ENCODE results near the gene EGLN3.
"Not testable (repeated sequence)": the region's sequence is repeated elsewhere in the genome, so short reads cannot be mapped to it uniquely, and the experiment has no call there.

EGLN3 gene

DNA sequence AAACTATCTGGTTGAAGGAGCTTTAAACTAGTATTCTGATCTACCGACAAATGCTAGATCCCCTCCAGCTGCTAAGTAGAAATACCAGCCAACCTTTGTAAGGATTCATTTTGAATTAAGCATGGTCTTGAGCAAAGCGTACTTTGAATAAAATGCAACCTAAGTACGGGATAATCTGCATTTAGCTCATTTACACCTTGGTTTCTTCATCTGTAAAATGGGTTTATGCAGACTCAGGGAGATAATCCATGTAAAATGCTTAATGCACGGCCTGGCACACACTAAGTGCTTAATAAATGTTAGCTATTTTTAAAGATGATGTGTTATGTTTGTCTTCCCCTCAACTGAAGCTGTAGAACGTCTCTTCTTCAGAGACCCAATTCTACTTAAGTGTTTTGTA lies 15.9 kb downstream of the EGLN3 start:
- DNase-seq: no peak

DNA sequence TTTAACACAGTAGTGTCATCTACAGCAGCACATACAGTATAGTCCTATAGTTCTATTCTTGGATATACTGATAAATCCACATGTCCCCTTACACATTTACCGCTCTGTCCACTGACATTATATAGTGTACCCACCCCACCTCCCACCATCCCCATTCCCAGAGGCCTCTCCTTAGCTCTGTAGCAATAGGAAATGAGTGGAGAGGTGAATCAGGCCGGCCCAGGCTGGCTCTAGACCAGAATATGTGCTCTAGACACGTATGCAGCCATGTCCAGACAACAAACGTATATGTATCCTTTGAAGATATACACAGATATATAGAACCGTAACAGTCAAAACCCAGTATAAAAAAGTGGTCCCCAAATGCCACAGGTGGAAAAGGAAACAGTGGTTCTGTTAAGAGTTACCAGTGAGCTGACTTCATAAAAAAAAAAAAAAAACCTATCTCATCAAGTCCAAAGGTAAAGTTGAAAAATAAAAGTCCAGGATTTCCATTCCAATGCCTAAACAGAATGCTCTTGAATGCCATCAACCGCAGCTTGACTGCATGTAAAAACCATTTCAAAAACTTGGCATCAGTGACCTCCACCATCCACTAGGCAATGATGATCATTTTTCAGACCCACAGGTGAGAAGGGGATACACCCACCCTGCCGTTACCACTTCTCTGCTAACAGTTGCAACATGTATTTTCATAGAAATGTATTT lies 16.7 kb downstream of the EGLN3 start:
- no peak for DNase-seq

DNA sequence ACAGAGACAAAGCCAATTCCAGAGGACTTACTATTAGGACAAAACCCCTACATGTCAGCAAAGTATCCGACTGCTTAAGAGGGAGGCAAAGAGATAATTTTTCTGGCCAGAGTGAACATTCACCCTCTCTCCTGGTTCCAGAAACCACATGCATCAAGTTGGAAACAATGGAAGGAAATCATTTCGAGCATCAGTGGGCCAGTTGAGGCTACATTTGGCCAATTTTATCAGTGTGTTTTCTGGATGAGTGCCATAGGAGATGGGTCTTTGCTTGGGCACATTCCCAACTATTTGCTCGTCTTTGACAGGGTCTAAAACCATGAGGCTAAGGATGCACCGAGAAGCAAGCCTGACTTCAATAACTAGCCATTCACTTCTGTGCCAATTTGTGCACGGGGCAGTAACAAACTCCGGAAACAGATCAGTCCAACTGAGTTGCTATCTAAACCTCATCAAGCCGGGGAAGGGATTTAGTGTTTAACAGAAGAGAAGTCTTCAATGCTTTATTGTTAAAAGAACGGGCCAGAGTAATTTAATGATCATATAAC lies 17.4 kb downstream of the EGLN3 start:
- DNase-seq: no peak

DNA sequence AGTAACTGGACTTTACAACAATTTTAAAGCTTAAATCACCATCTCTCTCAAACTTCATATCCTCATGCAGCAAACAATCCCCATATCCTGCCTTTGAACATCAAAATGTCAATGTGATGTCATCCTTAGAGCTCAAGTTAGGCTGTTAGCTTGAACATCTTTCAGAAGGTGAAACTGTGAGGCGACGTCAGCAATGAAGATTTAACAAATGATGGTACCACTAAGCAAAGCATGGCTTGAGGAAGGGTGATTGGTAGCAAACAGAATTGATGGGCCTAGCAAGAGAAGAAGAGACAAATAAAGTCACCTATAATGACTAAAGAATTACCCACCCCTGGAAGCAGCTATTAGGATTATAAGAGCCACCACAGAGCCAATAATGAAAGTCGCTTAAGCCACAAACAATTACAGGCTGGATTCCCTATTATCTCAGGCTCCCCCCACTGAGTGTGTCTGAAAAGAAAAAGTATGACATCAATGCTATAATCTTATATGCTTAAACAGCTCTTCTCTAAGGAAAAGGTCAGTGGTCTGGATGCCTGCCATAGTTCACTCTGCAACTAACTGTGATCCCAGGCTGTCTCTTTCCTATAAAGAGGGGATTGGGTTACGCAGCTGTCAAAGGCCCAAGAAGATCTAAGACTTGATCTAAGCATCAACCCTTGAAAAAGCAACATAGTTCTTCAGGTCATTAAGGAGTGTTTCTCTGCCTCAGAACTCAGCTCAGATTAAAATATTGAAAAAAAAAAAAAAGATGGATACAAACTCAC lies 18.1 kb downstream of the EGLN3 start:
- peak in 1 of 3 experiments; percentile 63 for DNase-seq

DNA sequence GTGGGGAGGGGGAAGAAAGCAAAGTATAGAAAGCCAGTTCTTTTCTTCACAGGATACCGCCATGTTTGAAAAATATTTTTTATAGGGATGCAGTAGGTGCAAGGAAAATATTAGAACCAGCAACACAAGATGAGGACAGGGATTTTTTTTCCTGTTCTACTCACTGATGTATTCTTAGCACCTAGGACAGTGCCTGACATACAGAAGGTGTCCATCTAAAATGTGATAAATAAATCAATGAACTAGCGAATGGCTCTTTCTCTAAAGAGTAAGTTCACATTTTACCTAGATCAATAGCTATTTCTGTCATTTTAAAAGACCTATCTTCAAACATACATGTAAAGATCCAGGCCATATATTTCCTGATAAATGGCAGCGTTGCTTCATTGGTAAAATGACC lies 18.8 kb downstream of the EGLN3 start:
- no peak for DNase-seq

DNA sequence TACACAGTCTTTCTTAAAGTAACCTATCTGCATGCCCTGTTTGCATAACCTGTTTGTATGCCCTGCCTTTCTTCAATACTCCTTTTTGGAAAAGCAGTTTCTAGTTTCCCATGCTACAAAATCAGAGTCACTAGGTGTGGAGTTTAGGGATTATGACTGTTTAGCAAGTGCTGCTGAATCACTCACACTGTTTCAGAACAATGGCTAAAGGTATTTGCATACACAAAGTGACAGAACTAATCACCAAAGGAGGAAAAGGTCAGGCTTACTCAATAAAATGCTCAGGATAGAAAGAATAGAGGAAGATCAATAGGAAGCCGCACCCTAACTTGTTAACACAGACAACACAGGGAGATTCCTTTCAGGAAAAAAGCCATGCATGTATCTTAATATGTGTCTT lies 19.4 kb downstream of the EGLN3 start:
- no peak for DNase-seq

DNA sequence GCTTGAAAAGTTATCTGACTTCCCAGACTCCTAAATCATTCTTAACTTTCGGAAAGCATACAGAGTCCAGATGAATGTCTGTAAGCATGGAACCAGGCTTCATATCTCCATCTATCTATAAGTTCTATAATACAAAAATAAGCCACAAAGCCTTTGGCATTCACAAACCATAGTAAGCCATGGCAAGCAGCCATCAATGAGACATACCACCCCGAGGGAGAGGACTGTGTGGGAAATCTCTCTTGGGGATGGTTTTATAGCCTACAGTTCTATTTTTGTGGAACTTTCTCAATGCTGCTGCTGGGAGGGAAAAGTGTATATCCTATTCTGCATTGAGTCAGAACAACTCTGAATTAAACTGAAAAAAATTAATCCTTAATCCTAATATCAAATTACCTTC lies 20.4 kb downstream of the EGLN3 start:
- DNase-seq: no peak

DNA sequence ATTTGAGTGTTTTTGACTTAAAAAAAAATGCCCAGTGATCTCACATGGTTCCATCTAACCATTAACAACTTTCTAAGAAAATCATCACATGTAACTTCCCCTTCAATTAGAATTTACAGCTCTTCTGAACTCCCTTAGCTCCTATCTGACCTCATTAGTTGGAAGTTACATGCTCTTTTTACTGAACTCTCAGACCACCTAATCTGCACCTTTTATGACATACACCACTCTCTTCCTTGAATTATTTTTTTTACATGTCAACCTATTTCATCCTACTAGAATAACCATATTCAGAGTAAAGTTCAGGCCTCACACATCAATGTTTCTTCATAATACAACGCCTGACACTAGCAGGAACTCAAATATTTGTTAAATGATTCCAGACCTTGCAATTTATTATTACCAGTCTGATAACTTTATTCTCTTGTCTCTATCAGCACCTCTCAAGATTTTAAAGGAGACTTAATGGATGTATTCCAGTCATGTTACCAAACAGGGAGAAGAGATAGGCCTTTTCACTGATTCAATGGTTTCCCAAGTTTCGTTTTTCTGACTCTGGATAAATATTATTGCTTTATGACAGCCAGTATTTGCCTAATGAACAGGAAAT lies 21.0 kb downstream of the EGLN3 start:
- no peak for DNase-seq

DNA sequence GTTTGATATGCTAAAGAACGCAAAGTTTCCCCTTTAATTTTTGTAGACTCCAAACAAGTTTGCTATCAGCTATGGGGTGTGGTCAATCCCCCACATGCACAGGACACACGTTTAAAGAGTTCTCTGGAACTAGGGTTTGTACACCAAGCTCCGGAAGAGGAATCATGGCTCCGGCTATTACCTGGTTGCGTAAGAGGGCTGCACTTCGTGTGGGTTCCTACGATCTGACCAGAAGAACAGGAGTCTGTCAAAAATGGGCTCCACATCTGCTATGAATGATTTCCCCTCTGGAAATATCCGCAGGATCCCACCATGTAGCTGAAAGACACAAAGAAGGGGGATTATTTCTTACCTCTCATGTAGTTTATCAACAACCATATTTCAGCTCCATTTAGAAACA lies 22.0 kb downstream of the EGLN3 start:
- no peak for DNase-seq

DNA sequence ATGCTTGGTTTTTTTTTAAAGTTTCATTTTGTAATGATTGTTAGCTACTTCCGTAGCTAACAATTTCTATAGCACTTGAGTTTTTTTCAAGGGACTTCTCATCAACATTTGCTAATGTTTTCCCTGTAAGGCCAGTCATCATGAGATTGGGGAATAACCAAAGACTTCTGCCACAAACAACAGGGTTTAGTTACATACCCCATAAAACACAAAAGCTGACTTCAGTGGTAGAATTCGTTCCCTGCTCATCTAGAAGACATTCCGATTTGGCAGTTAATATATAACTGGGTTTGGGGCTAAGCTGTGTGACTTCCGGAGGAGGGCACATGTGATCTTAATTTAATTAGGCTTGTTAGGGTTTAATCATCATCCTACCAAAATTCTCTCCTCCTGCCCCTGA lies 22.9 kb downstream of the EGLN3 start:
- no peak for DNase-seq

DNA sequence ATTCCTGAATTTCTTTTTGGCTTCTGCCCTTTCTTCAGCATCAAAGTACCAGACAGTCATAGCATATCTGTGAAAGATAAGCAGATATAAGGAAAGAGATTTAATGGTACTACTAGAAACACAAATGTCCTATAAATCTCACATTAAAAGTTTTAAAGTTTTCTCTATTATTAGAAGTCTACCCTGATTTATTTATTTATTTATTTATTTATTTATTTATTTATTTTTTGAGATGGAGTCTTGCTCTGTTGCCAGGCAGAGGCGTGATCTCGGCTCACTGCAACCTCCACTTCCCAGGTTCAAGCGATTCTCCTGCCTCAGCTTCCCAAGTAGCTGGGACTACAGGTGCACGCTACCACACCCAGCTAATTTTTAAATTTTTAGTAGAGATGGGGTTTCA lies 23.9 kb downstream of the EGLN3 start:
- DNase-seq: not testable (repeated sequence)

DNA sequence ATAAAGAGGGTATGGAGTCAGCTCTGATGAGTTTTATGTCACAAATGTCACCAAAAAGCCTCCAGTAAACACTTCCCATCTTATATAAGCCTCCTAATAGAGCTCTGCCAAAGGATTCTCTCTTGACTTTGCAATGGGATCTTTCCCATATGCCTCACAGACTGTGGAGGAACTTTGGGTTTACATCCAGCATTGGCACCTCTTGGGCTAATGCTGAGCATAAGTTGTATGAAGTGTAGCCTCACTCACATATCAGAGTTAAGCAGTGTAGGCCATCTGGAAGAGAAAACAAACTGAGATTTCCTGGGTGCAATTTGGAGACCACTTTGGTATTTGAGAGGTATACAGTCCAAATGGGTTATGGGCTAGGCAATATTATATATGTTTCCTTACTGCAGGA lies 24.9 kb downstream of the EGLN3 start:
- DNase-seq: no peak

DNA sequence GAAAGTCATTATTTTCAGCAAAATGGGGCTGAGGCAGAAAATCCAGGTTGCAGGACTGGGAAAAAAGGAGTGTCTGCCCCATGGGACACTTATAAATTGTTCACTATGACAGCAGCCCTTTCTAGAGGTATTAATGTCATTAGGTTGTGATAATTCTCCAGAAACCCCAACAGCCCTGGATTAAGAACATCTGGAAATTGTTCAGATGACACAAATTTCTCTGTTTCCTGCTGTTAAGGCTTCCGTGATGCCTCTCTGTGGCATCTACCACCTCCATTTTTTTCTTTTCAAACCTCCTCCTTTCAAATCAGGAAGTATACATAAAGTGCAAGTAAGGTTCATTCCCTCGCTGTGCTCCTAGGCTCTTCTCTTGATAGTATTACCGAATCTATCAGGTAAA lies 25.6 kb downstream of the EGLN3 start:
- no peak for DNase-seq

DNA sequence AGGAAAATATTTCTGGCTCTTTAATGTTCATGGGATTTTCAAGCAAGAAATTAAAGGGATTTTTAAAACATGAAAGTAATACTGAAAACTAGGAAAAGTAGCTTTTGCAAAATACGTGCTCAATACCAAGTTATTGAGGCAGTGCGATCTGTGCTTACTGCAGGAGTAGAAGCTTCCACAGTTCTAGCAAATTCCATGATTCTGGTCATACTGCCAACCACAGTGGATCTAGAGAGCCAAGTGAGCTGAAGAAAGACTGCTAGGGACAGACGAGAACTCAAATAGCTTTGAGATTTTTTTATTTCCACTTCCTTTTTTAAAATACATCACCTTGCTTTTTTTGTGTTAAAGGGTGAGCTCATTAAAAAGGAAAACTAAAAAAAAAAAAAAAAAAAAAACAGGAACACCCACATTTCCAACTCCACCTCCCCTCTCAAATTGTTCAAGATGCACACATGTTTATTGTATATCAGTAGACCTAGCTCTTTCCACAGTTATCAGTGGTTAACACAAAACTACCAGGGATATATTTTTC lies 26.2 kb downstream of the EGLN3 start:
- DNase-seq: no peak

DNA sequence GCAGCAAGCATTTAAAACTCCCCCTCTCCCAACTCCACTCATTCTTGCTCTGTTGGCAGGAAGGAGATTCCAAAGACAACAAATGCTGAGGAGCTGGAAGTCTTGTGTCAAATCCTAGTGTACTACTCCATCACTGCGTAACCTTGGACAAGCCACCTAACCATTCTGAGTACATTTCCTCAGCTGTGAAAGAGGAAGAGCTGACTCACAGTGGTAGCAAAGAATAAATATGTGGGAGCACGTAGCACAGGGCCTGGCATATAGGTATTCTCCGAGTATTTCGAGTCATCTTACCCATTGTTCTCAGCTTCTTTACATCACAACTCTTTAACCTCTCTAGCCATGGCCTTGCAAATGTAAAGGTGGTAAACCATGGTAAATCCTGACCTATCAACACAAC lies 28.7 kb downstream of the EGLN3 start:
- no peak for DNase-seq

DNA sequence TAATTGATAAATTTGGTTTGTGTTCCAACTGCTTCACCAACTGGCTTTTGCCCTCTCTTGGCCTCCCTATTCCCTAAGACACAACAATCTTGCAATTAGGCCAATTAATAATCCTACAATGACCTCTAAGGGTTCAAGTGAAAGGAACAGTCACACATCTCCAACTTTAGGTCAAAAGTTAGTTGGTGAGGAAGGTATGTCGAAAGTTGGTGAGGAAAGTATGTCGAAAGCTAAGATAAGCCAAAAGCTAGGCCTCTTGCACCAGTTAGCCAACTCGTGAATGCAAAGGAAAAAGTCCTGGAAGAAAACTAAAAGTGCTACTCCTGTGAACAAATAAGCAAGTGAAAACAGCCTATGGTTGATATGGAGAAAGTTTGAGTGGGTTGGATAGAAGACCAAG lies 32.6 kb downstream of the EGLN3 start:
- DNase-seq: no peak

DNA sequence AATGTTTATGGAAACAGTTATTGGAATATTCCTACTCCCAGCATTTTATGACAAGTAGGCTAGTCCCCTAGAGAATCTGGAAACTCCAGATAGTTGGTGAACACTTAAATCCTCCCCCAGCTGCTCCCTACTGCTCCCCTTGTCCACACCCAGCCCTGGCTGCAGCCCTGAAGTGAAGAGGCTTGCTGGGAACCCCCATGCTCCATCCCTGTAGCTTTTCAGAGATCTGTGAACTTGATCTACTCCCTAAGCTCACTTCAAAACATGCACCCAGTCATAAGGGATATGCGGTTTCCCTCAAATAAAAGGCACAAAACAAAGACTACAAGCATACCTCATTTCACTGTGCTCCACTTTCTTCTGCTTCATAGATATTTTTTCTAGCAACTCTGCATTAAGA lies 33.2 kb downstream of the EGLN3 start:
- no peak for DNase-seq

DNA sequence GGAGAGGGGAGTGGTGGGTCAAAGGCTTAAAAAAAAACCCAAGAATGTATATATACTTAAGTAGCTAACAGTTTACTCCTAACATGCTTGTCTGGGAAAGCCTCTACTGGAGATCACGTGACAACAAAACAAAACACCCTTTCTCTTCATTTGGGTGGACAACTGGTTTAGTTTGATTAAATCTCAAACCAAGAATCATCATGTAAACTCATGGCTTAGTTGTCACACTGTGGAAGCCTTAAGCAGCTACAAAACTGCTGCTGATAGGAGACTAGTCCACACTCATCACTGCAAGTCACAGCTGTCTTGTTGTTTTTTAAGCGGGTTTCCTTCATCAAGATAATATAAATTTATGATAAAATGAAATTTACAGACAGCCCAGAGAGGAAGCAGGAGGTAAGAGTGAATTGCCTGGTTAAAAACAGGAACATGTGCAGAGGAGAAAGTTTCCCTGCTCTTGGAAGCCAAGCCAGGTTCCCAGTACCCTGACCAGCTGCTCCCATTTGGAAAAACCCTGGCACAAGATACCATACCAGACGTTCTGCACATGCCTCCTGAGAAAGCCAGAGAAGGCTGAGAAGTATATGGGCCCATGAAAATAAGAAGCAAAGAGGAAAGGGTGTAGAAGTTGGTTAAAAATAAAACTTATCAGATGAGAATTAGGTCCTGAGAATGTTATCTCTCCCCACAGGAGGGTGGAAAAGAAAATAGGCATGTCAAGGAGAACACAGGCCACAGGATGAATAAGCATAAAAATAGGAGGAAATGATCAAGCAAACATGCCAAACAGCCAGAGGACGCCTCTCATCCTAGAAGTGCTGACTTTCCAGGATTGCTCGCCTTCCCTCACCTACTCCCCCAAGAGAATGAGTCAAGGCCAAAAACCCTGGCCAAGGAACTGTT lies 34.0 kb downstream of the EGLN3 start:
- no peak for DNase-seq

DNA sequence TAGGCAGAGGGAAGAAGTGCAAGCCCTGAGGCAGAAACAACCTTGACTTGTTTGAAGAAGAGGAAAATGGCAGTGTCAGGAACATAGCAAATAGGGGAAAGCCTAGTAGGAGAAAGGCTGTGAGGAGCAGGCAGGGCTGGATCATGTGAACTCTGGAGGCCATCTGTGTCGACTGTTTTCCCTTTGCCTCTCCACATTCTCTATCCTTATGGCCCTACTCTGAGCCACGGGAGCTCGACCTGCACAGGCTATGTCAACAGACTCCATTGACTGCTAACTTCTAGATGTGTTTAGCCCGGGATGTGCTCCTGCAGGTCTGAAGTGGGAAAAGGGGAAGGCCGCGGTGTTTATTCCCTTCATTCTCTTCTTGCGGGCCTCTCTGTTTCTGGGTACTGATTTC lies 35.2 kb downstream of the EGLN3 start:
- DNase-seq: no peak

DNA sequence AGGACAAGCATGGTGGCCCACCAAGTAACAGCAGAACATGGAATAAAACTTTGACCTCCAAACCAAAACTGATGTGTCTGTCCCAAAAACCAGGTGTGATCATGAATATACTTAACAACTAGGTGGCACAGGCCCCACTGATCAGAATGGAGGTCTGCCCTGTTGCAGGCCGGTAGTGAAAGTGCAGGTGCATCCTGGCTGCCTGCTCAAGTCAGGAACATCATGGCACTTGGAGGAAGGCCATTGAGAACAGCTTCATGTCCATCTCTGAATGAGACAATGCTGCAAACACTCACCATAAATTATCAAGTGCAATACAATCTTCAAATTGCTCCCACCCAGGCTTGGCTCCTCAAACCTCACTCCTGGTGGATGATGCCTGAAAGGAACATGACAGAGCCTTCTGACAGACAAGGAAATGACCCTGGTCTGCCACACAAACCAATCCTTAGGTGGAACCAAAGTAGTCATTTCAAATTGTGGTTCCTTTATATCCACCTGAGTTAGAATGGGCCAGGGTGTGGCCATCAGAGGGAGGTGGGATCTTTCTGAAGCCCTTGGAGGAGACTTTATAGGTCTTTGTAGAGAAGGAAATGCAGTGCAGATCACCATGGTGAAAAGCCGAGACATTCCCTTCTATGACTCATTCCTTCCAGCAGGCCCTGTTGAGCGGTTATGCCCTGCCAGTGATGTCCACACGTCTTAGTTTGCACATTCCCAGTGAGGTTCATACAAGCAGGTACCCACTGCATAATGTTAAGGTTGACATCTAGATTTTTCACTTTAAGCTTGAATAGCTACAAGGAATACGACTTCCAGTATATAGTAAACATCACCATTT lies 36.0 kb downstream of the EGLN3 start:
- no peak for DNase-seq

DNA sequence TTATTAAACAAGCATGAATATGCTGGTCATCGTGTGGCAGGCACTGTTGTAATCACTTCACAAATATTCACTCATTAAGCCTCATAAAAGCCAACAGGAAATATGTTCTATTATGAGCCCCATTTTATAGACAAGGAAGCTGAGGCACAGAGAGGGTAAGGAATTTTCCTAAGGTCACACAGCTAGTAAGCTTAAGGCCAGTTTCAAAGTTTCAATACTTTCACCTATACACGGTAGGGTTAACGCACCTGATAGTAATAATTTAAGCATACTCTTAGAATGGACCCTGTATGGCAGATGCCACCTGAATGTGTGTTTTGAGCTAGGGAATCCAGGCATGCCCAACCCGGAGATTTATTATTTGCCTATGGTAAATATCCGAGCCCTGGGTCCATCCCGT lies 39.8 kb downstream of the EGLN3 start:
- no peak for DNase-seq

DNA sequence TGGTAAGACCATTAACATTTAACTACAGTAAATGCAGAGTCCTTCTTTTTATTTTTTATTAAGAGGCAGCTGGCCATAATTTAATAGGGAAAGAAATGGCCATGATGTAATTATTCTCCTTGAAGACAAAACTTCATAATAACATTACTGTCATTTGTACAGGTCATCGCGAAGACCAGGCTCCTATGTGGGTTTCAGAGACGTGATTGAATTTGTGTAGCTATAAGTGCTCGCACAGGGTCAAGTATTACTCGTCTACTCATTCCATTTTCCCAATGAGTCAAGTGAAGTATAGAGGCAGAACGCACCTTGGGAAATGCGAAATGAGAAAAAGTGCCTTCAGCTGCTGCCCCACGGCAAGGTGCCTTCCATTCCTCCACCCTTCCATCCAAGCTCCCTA lies 40.4 kb downstream of the EGLN3 start:
- no peak for DNase-seq

All from NCI-H1417 (cell line).